Stimulated activated CD8-positive, alpha-beta memory T cell treated with anti-CD3 and anti-CD28 coated beads, Interleukin-15, amount 100 ng/mL, for 1 hour (primary cell): ENCODE measurements around the gene PDZD2.
"Not testable (repeated sequence)": the region's sequence is repeated elsewhere in the genome, so short reads cannot be mapped to it uniquely, and the experiment has no call there.

Experiments
- DNase-seq: peaks from one replicate; pipeline ENCODE4 v3.0.0-alpha.2; 2020; ENCODE audit warnings: low read depth

PDZD2 gene

DNA sequence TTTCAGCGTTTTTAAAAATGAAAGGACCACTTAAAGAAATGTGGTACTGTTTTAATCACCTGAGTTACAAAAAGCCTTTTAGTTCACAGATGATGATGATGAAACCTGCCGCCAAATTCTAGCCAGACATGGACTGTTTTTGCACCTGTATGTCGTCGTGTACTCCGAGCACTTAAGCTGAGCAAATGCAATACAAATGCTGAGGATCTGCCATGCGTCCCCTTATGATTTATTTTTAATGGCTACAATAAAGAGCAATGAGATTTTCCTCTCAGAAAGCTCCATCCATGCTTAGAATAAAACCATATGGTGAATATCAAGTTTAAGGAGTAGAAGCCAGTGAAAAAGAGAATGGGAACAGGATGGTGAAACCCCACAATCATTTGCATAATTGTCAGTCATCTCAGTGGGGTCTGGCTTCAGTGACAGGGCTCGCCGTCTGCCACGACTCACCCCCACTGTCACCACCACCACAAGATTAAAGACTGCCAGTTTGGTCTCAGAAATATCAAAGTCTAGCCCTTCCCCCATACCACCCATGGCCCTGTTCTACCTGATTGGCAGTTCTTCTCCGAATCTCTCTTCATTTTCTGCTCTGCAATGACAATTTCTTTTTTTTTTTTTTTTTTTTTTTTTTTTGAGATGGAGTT, 375.3 kb downstream of the PDZD2 start:
- no peak for DNase-seq

DNA sequence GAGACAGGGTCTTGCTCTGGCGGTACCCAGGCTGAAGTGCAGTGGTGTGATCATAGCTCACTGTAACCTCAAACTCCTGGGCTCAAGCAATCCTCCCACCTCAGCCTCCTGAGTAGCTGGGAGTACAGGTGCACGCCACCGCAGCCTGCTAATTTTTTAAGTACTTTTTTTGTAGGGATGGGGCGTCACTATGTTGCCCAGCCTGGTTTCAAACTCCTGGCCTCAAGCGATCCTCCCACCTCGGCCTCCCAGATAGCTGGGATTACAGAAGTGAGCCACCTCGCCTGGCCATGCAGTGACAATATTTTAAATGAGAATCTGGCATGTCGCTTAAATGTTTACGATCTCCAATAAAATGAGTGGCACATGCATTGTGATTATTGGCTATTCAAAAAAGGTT, 376.3 kb downstream of the PDZD2 start:
- not testable (repeated sequence) for DNase-seq

DNA sequence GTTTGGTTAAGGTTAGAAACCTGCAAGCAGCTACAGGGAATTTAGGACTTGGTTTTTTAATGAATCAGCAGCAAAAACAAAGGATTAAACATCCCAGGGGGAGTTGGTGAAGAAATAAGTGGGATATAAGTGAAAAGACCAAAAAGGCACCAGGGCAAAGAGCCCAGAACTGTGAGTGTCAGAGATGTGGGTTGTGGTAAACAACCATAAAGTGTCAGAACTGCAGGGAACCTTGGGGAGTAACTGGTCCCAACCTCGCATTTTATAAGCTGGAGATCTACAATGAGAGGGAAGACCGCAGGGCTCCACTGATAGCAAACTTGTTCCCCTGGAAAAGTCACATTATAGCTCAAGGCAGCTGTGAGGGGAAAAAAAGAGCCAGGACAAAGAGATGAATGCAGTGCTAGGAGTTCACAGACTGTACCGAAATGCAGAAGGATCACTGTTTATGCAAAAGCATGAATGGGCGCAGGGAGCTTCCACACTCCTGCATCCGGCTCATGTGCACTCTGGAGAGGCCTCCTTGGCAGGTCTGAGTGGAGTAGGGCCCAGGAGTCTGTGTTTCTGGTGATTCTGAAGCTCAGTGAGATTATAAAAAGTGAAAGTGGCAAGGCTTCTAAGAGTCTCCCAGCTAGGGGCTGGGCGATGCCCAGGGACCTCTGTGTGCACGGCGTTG, 378.9 kb downstream of the PDZD2 start:
- no peak for DNase-seq

DNA sequence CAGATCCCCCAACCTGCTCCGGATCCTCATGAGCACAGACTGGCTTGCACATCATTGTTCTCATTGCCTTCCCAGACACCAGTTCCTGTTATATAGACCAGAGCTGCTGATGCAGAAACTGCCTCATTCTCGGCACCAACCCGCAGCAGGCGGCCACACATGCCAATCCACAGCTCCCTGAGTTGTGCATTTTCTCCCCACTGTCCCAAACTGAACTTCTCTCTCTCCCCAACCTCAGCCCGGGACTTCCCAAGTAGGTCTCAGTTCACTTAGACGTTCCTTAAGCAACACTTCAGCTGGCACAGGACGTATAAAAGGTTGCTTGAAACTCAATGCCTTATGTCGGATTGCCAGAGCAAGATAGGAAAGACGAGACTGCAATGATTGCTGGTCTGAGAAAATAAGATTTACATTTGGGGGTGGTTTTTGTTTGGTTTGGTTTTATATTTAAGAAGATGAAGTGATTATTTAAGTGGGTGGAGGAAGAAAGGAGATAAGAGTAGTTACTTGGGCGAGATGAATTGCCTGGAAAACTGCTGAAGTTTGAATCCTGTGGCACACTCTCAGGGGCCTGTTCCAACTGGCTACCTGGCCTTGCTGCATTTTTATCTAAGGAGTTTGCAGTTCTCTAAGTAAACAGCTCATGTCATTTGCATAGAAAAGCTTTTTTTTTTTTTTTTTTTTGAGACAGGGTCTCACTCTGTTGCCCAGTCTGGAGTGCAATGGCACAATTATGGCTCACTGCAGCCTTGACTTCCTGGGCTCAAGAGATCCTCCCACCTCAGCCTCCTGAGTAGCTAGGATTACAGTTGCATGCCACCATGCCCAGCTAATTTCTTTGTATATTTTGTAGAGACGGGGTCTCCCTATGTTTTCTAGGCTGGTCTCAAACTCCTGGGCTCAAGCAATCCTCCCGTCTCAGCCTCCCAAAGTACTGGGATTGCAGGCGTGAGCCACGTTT, 379.8 kb downstream of the PDZD2 start:
- DNase-seq: no peak

DNA sequence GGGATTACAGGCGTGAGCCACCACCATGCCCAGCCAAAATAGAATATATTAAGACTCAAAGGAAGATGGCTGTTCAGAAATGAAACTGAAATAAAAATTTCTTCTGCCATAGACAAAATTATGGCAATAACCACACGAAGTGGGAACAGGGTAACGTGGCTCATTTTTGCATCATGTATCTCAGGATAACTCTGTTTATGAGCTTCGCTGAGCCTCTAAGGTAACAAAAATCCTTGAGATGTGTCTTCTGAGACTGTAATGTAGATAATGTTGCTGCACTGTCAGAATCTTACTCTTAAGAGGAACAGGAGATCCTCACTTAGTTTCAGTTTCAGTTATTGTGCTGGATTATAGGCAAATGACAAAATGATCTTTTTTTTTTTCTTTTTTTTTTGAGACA, 381.3 kb downstream of the PDZD2 start:
- no peak for DNase-seq

DNA sequence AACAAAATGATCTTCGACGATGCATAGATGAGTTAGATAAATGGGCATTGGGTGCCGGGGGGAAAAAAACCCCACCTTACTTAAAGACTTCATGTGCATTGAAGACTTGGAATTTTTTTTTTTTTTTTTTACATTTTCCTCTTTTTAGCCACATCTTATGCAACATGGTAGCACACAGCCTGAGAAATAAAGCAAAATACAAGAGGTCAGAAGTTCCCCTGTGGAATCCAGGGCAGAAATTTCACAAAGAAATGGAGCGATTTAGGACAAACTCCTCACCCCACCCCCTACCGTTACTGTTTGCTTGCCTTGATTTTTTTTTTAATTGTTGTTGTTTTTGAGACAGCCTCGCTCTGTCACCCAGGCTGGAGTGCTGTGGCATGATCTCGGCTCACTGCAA, 382.0 kb downstream of the PDZD2 start:
- DNase-seq: no peak

DNA sequence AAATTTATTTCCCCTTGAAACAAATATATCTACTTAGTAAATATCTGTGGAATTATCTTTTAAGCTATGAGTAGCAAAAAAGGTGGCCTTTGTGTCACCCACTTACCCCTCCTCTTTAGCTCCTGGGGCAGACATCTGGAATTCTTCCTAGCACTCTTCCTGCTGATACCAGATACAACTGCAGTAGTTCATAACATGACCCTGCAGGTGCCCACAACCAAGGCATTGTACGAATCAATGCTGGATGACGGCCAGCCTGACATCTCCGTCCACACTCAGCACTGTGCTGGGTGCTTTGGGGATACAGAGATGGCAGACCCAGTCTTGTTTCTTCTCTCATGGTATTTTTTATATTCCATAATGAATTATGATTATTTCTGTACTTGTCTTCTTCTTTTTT, 382.8 kb downstream of the PDZD2 start:
- no peak for DNase-seq

DNA sequence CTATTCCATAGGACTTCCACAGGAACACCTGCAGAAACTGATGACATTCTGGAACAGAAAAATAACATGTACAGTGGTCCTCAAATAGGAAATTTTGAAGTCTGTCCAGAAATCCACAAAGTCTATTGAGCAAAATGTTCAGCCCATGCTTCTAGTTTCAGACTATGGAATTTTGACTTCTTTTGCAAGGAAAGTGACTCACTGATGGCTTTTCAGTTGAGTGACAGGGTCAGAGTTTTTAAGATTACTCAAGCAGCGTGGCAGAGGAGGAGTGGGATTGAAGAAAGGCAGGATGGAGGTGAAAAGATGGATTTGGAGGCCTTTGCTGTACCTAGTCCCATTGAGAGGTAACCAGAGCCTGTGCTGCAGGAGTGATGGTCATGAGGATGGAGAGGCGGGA, 383.7 kb downstream of the PDZD2 start:
- no peak for DNase-seq

DNA sequence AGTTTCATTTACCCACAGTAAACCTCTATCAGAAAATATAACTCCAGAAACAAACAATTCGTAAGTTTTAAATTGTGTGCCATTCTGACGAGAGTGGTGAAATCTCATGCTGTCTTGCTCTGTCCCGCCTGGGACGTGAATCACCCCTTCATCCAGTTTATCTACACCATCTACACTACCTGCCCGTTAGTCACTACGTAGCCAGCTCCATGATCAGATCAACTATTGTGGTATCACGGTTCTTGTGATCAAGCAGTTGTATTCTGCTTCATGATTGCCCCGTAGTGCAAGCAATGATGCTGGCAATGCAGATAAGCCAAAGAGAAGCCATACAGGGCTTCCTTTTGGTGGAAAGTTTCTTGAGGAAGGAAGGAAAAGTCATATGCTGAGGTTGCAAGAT, 384.9 kb downstream of the PDZD2 start:
- no peak for DNase-seq

DNA sequence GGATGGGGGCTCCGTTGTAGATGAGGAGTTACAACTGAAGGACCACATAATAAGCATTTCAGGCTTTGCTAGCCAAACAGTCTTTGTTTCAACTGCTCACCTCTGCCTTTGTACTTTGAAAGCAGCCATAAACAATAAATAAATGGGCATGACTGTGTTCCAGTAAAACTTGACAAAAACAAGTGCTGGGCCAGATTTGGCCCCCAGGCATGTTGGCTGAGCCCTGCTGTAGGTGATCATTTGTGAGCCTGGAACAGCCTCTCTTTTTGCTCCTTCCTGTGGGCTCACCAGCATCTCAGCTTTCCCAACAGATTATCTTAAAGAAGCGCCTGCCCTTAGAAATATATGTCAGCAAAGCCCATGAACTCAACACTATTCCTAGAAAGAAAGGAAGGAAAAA, 385.8 kb downstream of the PDZD2 start:
- no peak for DNase-seq

DNA sequence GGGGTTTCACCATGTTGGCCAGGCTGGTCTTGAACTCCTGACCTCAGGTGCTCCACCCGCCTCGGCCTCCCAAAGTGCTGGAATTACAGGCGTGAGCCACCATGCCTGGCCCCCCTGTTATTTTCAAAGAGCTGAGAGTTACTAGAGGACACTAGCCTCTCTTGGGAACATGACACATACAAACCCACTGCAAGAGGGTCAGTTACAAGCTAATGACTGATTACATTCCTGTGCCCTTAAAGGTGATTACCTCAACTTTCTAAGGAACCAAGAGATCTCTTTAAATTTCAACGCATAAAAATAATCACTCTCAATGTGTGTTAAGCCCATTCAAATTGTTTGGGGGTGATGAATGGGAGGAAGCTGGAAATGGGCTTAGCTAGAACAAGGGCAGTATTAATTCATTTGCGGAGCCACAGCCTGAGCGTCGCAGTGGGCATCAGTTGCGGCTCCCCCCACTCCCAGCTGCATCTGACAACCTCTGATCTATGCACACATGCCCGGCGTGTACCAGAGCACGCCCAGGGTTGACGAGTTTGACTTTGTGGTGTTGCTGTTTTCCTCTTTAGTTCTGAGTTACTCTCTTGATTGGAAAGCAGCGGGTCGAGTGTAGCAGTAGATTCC, 388.3 kb downstream of the PDZD2 start:
- no peak for DNase-seq

DNA sequence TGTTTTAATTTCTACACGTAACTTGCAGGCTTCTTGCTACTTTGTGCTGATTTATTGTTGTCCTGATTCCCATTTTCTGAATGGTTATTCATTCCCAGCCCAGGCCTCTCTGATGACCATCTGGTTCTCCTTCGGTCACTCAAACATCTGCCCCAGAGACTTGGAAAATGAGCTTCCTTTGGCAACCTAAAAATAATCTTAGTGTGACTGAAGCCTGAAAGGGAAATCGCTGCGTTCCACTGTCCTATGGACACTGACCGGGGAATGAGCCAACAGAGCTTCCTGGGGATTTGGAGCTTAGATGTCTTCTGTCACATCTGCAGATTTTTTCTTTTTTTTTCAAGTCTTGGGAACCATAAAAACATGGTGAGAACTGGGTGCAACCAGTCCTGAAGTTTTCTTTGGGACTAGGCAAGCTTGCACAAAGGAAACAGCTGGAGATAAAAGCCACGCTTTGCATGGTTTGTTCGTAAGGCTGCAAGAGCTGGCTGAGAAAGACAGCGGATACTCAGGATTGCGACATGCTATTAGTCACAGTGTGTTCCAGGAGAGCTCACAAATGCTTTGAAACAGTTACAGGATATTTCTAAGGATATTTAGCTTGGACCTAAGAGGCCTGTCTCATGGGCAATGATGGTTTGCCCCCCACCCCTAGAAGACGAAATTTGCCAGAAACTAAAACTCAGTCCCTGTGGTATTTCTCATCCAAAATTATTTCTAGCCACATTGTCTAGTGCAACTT, 389.0 kb downstream of the PDZD2 start:
- no peak for DNase-seq

DNA sequence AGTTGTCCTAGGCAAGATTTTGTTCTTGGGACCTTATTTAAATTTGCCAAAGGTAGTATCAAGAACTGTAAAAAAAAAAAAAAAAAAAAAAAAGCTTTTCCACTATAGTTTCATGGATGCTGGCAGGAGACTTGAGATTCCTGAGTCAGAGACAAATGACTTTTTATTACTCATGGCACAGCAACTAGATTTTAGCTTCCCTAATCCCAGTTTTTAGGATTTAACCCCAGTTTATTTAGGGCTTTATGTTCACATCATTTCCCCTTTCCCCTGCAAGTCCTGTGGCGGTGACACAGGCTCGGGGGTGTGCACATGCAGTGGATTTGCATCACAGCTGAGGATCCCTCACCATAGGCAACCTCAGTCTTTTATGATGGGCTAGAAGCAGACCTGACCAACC, 390.3 kb downstream of the PDZD2 start:
- DNase-seq: no peak

DNA sequence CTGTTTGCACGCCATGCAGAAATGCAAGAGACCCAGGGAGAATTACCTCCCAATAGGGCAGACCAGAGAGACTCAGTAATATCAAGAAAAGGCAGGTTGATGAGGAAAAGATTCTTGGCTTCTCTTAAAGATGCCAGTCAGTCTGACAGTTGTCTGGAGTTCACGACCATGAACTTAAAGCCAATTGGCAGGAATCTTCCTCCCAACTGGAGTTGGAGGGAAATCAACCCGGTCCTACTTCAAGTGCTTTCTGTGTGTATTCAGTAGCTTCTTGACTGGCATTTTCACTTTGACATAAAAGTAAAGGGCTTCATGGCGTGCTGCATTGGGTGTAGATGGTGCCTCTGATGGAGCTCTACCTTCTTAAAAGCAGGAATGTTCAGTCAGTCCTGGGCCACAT, 390.9 kb downstream of the PDZD2 start:
- DNase-seq: no peak

DNA sequence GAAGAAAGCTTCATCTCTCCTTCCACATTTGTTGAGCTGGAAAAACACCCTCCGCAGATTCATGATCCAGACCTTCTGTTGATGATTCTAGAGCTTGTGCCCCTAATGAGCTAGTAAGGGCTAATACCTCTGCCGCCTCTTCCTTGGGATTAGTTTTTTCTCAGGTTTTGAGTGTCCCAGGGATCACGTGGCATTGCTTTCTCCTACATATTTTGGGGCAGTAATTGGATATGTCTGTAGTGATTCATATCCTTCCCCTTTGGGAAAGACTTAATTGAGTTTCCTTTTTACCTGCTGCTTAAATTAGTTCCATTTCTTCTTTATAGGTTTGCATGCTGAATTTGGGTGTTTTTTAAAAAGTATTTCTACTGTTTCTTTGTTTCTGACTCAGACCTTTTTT, 391.3 kb downstream of the PDZD2 start:
- no peak for DNase-seq

DNA sequence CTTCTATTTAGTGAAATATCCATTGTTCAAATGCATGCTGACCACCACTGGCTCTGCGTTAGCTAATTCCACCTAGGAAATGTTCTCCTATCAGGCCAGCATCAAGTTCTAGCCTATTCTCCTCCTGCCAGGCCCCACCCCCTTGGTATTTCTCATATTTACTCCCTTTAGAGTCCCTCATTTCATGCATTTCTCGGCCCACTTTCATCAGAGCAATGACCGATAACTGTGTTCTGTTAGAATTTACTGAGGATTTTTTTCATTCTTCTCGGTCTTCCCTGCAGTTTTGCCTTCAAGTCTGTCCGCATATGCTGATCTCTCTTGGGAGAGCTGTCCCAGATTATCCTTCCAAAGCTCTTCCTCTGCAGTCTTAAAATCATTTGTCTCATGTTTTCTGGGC, 391.8 kb downstream of the PDZD2 start:
- DNase-seq: no peak

DNA sequence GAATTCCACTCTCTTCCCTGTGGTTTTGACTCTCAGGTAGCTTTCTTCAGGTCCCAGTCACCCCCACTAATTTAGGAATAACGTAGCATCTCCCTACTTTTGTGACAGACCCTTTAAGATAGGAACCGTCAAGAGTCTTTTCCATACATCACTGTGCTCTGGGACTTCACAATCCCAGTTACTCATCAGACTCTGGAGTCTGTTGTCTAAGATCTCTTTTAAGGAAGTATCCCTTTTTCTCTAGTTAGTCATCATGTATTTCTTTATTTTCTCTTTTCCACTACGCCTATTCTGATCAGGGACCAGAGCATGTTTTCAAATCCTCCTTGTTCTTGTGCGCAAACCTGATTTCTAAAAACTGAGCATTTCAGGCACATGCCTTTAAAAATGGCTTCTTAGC, 392.2 kb downstream of the PDZD2 start:
- no peak for DNase-seq

DNA sequence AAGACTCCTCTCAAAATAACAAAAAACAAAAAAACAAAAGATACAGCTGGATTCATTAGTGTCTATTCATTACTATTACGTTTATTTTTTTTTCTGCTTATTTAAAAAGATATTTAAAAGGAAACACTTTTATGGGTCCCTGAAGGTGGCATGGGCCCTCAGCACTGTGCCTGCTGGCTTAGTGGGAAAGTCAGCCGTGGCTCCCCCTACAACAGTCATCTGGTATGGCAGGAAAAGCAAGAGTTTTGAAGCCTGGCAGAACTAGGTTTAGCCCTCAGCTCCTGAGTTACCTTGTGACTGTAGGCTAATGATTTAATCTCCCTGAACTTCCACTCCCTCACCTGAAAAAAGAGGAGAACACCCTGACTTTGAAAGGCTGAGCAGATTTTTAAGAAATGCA, 399.6 kb downstream of the PDZD2 start:
- DNase-seq: no peak

DNA sequence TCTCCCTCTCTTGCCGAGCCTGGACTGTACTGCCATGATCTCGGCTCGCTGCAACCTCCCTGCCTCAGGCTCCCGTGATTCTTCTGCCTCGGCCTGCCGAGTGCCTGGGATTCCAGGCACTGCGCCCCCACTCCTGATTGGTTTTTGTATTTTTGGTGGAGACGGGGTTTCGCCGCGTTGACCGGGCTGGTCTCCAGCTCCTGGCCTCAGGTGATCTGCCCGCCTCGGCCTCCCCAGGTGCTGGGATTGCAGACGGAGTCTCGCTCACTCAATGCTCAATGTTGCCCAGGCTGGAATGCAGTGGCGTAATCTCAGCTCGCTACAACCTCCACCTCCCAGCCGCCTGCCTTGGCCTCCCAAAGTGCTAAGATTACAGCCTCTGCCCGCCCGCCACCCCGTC, 400.2 kb downstream of the PDZD2 start:
- not testable (repeated sequence) for DNase-seq

DNA sequence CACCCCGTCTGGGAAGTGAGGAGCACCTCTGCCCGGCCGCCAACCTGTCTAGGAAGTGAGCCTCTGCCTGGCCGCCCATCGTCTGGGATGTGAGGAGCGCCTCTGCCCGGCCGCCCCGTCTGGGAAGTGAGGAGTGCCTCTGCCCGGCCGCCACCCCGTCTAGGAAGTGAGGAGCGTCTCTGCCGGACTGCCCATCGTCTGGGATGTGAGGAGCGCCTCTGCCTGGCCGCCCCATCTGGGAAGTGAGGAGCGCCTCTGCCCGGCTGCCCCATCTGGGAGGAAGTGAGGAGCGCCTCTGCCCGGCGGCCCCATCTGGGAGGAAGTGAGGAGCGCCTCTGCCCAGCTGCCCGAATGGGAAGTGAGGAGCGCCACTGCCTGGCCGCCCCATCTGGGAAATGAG, 400.7 kb downstream of the PDZD2 start:
- DNase-seq: not testable (repeated sequence)

DNA sequence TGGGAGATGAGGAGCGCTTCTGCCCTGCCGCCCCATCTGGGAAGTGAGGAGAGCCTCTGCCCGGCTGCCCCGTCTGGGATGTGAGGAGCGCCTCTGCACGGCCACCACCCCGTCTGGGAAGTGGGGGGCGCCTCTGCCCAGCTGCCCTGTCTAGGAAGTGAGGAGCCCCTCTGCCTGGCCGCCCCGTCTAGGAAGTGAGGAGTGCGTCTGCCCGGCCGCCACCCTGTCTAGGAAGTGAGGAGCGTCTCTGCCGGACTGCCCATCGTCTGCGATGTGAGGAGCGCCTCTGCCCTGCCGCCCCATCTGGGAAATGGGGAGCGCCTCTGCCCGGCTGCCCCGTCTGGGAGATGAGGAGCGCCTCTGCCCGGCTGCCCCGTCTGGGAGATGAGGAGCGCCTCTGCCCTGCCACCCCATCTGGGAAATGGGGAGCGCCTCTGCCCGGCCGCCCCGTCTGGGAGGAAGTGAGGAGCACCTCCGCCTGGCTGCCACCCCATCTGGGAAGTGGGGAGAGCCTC, 401.3 kb downstream of the PDZD2 start:
- not testable (repeated sequence) for DNase-seq

DNA sequence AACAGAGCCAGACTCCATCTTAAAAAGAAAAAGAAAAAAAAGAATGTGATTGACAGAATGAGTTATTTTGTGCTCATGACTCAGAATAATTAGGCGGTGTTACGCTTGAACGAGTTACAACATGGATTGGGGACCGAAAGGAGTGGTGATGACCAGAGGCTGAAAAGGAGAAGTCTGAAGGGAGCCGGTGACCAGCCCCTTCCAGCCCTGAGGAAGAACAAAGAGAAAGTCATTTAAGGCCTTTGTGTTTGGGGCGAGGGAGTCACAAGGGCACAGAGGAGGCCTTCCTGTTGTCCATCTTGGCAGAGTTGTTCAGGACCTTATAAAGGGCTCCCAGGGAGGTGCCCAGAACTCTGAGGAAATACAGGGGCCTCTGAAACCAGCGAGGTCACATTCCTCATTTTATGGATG, 403.6 kb downstream of the PDZD2 start:
- DNase-seq: no peak
